GM12873 (cell line): ENCODE data around the gene NDUFS6.

Experiments
- TF ChIP-seq, protein P1 (sequence below): IDR thresholded peaks from 2 replicates; pipeline ENCODE4 v1.5.1; 2012; ENCODE audit warnings: low read depth, mild to moderate bottlenecking, moderate library complexity, low read length, control low read depth; ENCODE audit not compliant: insufficient read depth; ENCODE audit errors: missing control alignments

The NDUFS6 gene

GRCh38 chr5:1831677-1832313, 30.6 kb downstream of the NDUFS6 start:
- TF ChIP-seq, protein P1, sequence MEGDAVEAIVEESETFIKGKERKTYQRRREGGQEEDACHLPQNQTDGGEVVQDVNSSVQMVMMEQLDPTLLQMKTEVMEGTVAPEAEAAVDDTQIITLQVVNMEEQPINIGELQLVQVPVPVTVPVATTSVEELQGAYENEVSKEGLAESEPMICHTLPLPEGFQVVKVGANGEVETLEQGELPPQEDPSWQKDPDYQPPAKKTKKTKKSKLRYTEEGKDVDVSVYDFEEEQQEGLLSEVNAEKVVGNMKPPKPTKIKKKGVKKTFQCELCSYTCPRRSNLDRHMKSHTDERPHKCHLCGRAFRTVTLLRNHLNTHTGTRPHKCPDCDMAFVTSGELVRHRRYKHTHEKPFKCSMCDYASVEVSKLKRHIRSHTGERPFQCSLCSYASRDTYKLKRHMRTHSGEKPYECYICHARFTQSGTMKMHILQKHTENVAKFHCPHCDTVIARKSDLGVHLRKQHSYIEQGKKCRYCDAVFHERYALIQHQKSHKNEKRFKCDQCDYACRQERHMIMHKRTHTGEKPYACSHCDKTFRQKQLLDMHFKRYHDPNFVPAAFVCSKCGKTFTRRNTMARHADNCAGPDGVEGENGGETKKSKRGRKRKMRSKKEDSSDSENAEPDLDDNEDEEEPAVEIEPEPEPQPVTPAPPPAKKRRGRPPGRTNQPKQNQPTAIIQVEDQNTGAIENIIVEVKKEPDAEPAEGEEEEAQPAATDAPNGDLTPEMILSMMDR, result no peak

GRCh38 chr5:1832511-1833250, 31.5 kb downstream of the NDUFS6 start:
- TF ChIP-seq, protein P1, result no peak

- TF ChIP-seq, protein P1, result no peak
Measured at GRCh38 chr5:1833264-1834021, 32.2 kb downstream of the NDUFS6 start.

DNA sequence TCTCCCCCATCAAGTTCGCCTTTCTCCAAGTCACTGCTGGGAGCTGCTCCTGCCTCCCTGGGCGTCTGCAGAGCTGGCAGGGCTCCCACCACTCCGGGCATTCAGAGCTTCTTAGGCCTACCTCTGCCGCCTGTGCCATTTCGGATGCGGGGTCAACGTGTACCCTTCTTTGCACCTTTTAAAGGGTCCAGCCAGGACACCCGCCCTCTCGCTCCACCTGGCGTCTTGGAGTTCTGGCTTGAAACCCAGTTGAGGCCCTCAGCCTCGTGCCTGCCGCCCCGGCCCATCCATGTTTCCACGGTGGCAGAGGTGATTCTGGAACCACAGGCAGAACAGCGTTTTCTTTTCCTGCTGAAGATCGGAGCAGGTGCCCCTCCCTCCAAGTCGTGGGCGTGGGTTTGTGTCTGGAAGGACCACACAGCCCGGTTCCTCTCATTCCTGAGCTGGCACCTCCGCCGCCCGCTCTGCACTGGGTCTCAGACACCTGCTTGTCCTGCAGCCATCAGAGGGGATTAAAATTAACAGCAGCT, 32.9 kb downstream of the NDUFS6 start:
- TF ChIP-seq, protein P1, result no peak

DNA sequence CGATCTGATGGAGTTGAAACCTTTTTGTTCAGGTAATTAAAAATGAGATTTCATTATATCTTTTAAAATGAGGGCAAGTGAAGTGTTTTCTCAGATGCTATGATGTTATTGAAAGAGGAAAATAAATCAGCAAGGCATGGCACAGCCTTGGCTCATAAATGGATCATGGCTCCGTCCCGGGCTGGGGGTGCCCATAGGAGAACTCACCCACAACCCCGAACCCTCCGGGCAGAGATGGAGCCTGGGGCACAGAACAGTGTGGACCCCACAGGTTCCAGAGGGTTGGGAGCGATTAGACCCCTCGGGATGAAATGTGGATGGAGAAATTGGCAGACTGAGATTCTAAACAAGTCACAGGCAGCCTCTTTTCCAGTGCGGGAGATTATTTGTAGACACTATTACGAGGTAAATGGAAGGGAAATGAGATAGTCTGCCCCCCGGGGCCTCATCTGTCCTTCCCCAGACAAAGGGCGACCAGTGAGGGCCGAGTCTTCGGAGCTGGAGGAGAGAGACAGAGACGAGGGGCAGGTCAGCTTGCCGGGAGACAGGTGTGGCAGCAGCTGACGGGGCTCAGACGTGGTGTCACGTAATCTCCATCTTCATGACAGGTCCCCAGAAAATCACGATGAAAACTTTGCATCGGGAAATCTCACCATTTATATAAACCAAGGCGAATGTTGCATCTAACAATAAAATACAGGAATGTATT, 33.7 kb downstream of the NDUFS6 start:
- TF ChIP-seq, protein P1, result no peak

DNA sequence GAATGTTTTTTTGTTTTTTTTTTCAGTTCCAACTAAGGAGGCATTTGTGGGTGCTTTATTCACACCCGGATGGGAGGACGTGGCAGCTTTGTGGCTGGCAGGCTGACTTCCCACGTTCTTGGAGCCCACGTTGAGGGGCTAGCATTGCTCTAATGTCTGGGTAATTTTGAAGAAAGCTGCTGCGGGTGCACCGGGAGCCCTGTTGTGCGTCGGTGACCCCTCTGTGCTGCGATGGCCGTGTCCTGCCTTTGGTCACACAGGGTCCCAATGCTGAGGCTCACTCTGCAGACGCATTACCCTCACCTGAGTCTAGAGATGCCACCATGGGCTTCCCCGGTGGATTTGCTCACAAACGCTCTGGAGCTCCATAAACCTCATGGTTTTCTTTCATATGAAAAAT, 34.2 kb downstream of the NDUFS6 start:
- TF ChIP-seq, protein P1, result no peak
